HK-2 (cell line): ENCODE measurements around the gene MUC4.
"Not testable (repeated sequence)": the region's sequence is repeated elsewhere in the genome, so short reads cannot be mapped to it uniquely, and the experiment has no call there.

Experiments
- DNase-seq: peaks from one replicate; pipeline ENCODE4 v3.0.0-alpha.2; 2018; ENCODE audit not compliant: unreplicated experiment

The MUC4 gene

DNA sequence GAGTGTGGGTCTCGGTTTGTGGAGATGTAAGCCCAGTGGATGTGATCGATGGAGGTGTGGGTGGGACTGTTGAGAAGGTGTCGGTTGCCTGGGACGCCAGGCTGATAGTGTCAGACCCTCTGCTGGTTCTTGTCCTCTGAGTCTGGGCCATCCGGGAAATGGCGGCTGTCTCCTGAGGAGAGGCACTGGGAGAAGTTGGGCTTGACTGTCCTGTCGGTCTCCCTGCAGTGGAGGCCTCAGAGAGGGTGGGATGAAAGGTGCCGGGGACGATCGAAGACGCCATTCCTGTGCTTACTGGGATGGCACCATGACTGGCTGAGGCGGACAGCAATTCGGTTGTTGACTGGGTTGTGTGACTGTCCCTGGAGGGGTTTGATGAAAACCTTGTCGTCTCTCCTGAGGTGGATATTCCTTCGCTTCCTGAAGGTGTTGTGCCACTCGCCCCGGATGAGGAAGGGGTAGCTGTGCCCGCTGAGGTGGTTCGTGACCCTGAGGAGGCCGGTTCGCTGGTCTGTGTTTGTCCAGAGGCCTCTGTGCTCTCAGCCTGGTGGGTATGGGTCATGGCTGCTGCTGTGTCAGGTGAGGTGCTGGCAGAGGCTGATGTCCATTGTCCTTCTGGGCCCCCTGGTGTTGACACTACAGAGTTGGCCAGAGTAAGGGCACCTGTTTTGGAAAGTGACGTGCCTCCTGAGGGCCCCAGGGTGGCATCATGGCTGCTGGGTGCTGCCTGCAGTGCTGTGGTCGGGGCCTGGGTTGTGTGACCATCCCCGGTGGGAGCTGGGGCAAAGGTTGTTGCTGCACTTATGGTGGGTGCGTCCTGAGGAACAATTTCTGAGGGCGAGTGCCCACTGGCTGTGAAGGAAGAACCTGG is 22.8 kb downstream of the MUC4 start:
- DNase-seq, result no peak

DNA sequence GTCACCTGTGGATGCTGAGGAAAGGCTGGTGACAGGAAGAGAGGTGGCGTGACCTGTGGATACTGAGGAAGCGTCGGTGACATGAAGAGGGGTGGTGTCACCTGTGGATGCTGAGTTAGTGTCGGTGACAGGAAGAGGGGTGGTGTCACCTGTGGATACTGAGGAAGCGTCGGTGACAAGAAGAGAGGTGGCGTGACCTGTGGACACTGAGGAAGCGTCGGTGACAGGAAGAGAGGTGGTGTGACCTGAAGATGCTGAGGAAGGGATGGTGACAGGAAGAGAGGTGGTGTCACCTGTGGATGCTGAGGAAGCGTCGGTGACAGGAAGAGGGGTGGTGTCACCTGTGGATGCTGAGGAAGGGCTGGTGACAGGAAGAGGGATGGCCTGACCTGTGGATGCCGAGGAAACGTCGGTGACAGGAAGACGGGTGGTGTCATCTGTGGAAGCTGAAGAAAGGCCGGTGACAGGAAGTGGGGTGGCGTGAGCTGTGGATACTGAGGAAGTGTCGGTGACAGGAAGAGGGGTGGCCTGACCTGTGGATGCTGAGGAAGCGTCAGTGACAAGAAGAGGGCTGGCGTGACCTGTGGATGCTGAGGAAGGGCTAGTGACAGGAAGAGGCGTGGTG is 25.8 kb downstream of the MUC4 start:
- not testable (repeated sequence) for DNase-seq

DNA sequence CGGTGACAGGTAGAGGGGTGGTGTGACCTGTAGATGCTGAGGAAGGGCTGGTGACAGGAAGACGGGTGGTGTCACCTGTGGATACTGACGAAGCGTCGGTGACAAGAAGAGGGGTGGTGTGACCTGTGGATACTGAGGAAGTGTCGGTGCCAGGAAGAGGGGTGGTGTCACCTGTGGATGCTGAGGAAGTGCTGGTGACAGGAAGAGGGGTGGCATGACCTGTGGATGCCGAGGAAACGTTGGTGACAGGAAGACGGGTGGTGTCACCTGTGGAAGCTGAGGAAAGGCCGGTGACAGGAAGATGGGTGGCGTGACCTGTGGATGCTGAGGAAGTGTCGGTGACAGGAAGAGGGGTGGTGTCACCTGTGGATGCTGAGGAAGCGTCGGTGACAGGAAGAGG is 27.7 kb downstream of the MUC4 start:
- not testable (repeated sequence) for DNase-seq

DNA sequence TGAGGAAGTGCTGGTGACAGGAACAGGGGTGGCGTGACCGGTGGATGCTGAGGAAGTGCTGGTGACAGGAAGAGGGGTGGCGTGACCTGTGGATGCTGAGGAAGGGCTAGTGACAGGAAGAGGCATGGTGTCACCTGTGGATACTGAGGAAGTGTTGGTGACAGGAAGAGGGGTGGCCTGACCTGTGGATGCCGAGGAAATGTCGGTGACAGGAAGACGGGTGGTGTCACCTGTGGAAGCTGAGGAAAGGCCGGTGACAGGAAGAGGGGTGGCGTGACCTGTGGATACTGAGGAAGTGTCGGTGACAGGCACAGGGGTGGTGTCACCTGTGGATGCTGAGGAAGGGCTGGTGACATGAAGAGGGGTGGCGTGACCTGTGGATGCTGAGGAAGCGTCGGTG is 30.5 kb downstream of the MUC4 start:
- DNase-seq, result not testable (repeated sequence)

DNA sequence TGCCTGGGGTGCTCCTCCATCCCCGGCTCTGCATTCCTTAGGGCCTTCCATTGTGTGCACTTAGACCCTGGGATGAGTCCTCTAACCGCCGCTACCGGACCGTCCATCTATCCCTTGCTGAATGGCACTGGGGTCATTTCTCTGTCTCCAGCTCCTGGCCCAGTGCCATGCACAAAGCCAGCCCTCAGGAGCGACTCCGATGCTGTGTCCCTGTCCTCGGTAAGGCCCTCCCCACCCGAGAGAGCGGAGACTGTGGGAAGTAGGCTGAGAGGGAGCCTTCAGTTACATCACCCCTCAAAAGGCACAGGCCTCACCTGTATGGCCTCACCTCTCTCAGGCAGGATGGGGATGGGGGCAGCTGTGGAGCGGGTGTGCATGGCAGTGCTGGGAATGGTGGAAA is 33.8 kb downstream of the MUC4 start:
- DNase-seq, result no peak

DNA sequence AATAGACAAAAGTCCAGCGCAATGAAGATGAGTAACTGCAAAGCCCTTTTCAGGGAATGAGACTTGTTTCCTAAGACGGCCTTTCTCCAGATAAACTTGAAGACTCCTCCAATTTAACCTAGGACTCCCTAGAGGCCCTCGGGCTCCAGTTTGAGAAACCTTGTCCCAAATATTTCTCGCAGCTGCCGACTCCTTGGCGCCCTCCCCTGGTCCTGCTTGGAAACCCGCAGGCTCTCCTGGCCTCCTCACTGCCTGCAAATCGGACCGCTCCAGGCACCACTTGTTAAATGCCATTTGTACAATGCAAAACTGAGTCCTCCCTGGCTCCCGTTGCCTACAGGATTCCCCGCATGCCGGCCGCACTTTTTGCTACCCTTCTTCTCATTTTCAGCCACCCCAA is 36.8 kb downstream of the MUC4 start:
- peak; percentile 34 for DNase-seq

DNA sequence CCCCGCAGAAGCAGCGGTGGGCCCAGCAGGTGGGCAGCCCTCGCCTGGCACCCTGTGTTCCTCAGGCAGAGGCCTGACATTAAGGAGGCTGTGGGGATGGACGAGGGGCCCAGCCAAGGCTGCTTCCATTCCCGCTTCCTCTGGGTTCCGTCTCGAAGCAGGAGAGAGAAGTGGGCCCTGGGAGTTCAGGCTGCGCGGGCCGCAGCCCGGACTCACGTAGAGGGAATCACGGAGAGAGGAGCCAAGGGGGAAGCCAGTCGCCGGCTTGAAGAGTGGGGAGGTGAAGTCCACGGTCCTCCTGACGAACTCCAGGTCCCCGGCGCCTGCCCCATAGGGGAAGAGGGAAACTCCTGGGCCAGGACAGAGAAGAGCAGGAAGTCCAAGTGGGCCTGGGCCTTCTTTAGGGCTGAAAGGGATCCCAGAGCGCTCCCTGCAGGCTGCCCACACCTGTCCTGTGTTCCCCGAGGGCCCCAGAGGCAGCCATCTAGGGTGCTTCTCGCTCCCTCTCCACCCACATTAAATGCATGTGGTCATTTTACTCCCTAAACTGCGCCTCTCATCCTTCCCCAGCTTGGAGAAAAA is 37.7 kb downstream of the MUC4 start:
- DNase-seq, result no peak

DNA sequence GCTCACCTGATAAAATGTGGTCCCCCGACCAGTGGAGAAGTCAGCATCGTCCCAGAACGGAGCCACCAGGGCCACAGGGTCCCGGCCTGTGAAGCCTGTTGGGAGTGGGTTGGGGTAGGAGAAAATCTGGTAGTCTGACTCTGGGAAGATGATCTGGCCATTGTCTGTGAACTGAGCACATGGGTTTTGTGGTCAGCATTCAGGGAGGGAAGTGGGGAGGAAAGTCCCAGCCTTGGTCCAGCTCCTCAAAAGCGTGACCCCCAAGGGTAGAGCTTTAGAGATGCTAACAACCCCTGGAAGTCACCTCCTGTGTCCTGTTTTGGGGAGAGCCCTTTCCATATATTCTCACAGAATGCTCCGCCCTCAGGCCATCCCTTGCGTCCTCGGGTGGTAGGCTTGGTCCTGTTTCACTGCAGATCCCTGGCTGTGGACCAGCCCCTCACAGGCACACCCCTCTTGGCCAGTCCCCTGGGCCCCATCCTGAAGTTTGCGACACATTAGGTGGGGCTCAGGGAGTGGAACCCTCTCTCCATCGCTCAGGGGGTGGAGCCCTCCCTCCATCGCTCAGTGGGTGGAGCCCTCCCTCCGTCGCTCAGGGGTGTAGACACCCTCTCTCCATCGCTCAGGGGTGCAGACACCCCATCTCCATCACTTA is 40.0 kb downstream of the MUC4 start:
- DNase-seq, result no peak

DNA sequence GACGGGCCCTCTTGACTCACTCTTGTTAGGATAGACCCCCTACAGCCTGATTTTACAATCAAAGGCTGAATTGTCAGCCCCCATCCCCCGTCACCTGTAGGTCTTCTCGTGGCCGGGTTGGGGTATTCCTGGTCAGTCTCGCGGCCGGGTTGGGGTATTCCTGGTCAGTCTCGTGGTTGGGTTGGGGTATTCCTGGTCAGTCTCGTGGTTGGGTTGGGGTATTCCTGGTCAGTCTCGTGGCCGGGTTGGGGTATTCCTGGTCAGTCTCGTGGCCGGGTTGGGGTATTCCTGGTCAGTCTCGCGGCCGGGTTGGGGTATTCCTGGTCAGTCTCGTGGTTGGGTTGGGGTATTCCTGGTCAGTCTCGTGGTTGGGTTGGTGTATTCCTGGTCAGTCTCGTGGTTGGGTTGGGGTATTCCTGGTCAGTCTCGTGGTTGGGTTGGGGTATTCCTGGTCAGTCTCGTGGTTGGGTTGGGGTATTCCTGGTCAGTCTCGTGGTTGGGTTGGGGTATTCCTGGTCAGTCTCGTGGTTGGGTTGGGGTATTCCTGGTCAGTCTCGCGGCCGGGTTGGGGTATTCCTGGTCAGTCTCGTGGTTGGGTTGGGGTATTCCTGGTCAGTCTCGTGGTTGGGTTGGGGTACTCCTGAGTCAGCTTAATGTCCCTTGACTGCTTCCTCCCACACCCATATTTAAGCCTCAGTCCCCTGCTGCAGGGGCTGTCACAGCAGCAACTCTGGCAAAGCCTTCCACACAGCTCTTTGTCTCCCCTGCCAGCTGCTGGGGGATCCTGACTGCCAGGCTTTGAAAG is 40.7 kb downstream of the MUC4 start:
- DNase-seq, result not testable (repeated sequence)

DNA sequence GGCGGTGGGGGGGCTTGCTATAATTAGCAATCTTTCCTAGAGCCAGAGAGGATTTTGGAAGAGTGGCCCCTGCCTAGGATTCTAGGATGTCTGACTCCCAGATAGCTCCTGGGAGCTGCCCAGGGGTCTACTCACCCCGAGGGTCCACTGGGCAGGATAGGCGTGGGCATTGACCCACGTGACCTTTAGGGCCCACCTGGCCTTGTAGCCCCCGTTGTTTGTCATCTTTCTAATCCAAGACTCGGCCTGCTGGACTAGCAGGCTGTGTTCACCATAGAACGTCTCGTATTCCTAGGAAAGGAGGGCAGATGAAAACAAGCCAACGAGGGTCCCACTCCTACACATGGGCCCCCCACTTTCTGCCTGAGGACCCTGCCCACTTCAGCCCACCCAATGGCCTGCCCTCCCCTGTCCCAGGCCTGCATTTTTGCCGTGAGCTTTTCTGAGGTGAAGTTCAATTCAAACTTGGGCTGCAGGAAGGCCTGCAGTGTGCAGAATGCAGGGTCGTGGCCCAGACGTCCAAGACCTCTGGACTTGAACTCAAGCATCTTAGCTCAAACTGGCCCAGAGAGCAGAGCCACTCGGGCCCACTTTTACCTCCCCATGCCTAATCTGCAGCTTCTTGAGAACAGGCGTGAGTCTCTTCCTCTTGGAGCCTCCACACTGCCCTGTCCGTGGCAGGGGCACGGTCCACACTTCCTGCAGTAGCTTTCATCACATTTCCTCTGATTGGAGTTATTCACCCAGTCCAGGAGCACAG is 41.5 kb downstream of the MUC4 start:
- DNase-seq, result no peak

DNA sequence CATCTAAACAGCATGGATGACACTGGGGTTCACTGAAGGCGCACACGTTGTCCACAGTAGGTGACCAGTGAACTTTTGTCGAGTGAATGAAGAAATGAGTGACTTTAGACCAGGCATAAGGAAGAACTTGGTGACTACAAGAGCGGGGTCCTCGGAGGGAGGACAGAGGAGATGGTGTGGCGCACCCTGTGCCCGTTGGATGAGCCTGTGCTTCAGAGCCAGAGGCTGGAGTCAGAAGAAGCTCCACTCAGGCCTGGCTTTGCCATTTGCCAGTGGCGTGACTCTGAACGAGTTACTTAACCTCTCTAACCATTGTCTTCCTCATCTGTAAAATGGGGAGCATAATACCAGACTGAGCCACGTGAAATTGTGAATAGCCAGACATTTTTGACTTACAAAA is 42.2 kb downstream of the MUC4 start:
- no peak for DNase-seq

DNA sequence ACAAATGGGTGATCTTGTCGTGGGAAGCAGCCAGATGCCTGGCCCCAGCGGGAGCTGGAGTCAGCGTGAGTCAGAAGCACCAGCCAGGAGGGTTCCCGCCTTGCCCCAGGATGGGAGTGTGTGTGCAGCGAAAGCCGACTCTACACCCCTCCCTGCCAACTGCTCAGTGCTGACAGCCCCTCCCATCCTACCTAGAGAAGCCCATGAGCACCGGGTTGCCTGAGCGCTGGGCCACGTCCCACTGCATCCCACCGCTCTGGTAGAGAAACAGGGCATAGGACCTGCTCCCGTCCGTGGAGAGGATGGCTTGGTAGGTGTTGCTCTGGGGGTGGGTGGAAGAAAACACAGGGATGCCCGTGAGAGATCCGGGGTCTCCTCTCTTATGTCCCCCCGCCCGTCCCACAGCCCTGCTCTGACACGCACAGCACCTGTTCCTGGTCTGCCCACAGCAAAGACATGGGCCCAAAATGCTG is 42.9 kb downstream of the MUC4 start:
- no peak for DNase-seq

DNA sequence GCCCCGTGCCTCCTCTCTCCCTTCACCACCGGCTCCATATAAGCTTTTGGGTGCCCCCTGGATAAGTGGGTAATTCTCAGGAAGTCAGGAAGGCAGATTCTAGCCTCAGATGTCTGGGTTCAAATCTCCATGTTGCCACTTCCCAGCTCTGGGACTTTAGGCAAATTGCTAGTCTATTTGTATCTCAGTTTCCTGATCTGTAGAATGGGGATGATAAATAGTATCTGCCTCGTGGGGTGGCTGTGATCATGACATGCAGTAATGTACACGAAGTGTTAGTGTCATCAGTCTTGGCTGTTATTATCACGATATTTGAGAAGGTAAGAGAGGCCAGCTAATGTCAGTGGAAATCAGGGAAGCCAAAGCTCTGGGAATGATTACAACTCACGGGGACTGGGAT is 43.3 kb downstream of the MUC4 start:
- no peak for DNase-seq

DNA sequence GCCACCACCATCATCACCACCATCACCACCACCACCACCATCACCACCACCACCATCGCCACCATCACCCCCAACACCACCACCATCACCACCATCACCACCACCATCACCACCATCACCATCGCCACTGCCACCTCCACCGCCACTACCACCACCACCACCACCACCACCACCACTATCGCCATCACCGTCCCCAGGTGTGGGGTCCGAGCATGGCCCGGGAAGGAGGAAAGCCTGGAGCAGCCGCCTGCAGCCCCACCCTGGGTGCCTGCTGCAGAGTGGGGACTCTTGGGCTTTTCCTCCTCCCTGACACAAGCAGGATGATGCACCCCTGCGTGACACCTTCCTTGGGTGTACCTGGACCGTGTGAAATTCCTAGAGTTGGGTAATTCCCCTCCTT is 43.9 kb downstream of the MUC4 start:
- DNase-seq, result no peak

DNA sequence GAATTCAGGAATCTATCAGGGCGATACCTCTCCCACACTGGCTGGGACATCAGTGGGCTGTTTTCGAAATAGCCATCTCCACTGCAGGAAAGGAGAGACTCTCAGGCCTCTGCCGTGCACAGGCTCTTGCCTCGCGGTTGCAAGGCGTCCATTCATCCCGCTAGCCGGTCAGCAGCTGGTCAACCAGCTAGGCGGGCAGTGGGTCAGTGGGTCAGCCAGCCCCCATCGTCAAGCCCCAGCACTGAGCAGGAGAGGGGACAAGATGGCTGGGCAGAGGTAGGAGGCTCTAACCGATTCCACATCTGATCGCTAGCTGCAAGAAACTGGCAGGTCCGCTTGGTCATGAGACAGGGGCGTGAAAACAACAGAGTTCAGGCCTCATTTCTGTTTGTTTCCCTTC is 45.1 kb downstream of the MUC4 start:
- DNase-seq, result no peak

DNA sequence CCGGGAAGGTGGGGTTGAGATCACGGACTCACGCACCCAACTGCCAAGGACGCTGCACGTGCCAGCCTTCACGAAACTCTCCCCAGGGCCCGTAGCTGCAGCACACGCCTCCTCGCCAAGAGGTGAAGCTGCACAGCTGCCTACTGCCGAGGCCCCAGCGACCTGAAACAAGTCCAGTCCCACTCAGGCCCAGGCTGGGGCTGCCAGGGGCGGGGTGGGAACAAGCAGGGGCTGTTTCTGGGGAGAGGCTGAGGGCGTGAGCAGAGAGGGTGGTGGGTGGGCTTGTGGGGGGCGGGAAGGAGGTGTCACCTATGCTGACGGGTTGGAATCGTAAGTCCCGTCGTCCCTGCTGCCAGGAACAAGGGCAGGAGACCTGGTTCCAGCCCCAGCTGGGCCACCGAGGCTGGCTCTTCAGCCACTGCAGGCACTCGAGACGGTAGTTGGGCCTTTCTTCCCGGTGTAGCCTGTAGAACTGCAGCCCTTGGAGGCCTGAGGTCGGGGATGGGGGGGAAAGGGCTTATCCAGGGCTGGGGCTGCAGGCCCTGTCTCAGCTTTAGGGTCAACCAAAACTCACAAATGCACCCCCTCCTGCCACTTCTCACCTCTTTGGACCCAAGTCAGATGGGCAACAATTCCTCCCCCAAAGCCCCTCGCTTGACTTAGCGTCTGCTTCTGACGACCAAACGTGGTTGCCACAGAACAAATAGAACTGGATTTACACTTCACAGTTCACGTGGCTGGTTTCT is 46.6 kb downstream of the MUC4 start:
- no peak for DNase-seq

DNA sequence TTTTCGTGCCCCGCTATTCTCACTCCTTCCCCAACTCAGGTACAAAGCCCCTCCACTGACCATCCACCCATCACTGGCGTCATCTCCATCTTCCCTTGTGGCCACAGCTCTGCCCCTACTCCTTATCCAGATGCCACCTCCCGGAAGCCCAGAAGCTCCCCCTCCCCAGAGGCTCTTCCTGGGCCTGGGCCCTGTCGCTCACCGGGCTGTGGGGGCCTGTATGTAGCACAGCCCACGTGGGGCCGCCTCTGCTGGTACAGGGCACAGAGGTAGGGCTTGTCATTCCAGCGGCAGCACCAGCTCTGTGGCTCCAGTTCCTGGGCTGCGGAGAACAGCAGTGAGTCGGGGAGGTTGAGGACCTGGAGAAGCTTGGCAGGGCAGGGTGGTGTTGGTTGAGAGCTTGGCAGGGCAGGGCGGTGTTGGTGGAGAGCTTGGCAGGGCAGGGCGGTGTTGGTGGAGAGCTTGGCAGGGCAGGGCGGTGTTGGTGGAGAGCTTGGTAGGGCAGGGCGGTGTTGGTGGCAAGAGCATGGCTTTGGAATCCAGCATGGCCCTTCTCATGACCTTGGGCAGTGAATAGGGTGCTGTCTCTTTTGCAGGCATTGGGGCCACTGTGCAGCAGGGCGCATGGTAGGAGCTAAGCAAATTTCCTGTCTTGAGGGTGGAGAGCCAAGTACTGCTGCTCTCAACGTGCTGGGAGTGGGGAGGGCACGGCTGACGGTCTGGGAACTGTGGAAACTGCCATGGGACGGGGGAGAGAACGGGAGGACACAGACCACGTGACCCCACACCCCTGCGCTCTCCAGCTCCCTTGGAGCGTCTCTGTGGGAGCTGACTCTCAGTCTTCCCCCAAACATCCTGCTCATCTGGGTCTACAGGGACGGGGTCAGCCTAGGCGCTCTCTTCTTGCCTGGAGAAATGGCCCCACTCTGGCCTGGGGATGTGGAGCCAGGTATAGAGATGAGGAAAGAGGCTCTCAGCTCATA is 47.6 kb downstream of the MUC4 start:
- no peak for DNase-seq

DNA sequence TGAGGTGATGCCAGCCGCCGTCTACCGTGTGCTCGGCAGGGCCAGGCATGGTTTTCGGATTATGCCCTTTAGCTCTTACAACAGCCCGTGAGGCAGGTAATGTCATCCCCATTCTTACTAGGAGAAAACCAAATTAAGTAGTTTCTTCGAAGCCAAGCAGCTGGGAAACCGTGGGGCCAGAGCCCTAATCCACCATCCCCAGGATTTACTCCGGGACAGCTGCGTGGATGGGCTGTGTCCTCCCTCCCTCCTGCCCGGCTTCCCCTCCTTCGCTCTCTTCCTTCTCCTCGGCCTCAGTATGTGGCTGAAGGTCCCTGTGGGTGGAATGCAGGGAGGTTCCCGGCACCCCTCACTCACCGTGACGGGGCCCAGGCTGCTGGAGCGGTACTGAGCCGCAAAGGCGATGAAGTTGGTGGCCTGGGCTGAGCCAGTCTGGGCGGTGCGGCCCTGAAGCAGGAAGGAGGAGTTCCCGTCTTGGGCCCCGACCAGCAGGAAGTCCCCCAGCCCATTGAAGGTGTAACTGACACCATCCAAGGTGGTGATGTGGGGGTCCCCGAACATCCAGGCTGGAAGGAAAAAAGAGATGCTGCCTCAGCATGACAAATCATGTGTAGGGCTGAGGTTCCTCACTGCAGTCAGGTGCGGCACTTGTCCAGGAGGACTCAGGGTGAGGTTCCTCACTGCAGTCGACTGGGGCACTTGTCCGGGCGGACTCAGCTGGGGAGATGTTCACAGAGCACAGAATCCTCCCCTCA is 48.5 kb downstream of the MUC4 start:
- no peak for DNase-seq
